Pons (tissue), 1 donor: ENCODE results near the gene AFG1L.
A peak's percentile ranks its signal among the peaks of the same experiment; 100 is the strongest.
"Not testable (repeated sequence)": the region's sequence is repeated elsewhere in the genome, so short reads cannot be mapped to it uniquely, and the experiment has no call there.

ENCODE experiments used
- DNase-seq: peaks from one replicate; pipeline ENCODE4 v3.0.0-alpha.2; 2016; ENCODE audit warnings: low spot score

AFG1L gene

GRCh38 chr6:108523697-108524096 is 228.8 kb downstream of the AFG1L start:
- DNase-seq: no peak

- DNase-seq: no peak
Observed at GRCh38 chr6:108524528-108525248, 229.8 kb downstream of the AFG1L start.

- DNase-seq: peak; percentile 51
Observed at GRCh38 chr6:108526739-108527174, 231.9 kb downstream of the AFG1L start.

GRCh38 chr6:108528878-108529277 is 234.0 kb downstream of the AFG1L start:
- no peak for DNase-seq

GRCh38 chr6:108531332-108531731 is 236.5 kb downstream of the AFG1L start:
- no peak for DNase-seq

GRCh38 chr6:108535114-108535742 is 240.4 kb downstream of the AFG1L start:
- DNase-seq: no peak

GRCh38 chr6:108535920-108536535 is 241.2 kb downstream of the AFG1L start:
- DNase-seq: not testable (repeated sequence)

- peak; percentile 85 for DNase-seq
Observed at GRCh38 chr6:108541843-108542759, 247.2 kb downstream of the AFG1L start.

GRCh38 chr6:108543175-108543940 is 248.5 kb downstream of the AFG1L start:
- no peak for DNase-seq

- no peak for DNase-seq
Observed at GRCh38 chr6:108544606-108545005, 249.8 kb downstream of the AFG1L start.

- DNase-seq: peak; percentile 43
Observed at GRCh38 chr6:108546079-108547049, 251.5 kb downstream of the AFG1L start.

GRCh38 chr6:108549241-108549640 is 254.4 kb downstream of the AFG1L start:
- DNase-seq: no peak

GRCh38 chr6:108549741-108550140 is 254.9 kb downstream of the AFG1L start:
- no peak for DNase-seq

- no peak for DNase-seq
Observed at GRCh38 chr6:108550256-108550655, 255.4 kb downstream of the AFG1L start.

GRCh38 chr6:108555399-108556052 is 260.7 kb downstream of the AFG1L start:
- DNase-seq: no peak

- DNase-seq: no peak
Observed at GRCh38 chr6:108556250-108556649, 261.4 kb downstream of the AFG1L start.

GRCh38 chr6:108556866-108557493 is 262.1 kb downstream of the AFG1L start:
- DNase-seq: no peak

- DNase-seq: no peak
Observed at GRCh38 chr6:108557494-108558371, 262.9 kb downstream of the AFG1L start.
